Caco-2 (cell line): ENCODE measurements around the gene TSHZ2. TPM values are rescaled to one million over a fixed set of nuclear protein-coding genes. Genes with fewer than 3 reads are reported as not detected.
A peak's percentile ranks its signal among the peaks of the same experiment; 100 is the strongest.

Source experiments
- BruUV-seq: library from RNA; stranded (reverse); fragments of 400-500 nt; replicated peaks from 2 replicates; lab custom pipeline; 2021; lab: Mats Ljungman, UMichigan
- CTCF ChIA-PET: fragments of 300-600 bp; sonication (Branson Sonifier 250); formaldehyde crosslinking; loops from one replicate; lab custom pipeline; 2022; ENCODE audit warnings: antibody characterized with exemption; lab: Charles Lee
- POLR2A ChIA-PET: fragments of 300-600 bp; sonication (Branson Sonifier 250); formaldehyde crosslinking; loops from one replicate; lab custom pipeline; 2022; ENCODE audit warnings: antibody characterized with exemption; lab: Charles Lee
- DNase-seq, 2 experiments: peaks; one replicate each; pipeline versions ENCODE4 v3.0.0 to v3.0.0-alpha.2; 2020 to 2022
- H3K27me3 ChIP-seq: replicated peaks from 2 replicates; pipeline ENCODE4 v1.6.0; 2011; ENCODE audit warnings: low read length; ENCODE audit not compliant: control insufficient read depth, insufficient read depth
- H3K36me3 ChIP-seq: 2 replicates; pipeline ENCODE4 v1.5.1; 2011; ENCODE audit warnings: low read length; ENCODE audit not compliant: control insufficient read depth, insufficient read depth
- H3K4me1 ChIP-seq: fragments of 250-450 bp; sonication (Bioruptor Pico); 2 replicates; pipeline ENCODE4 v1.5.1; 2020; ENCODE audit warnings: mild to moderate bottlenecking
- H3K4me3 ChIP-seq: 2 replicates; pipeline ENCODE4 v1.5.1; 2011; ENCODE audit warnings: low read depth, mild to moderate bottlenecking, control low read depth, low read length
- H3K9me3 ChIP-seq: fragments of 250-450 bp; sonication (Bioruptor Pico); 2 replicates; pipeline ENCODE4 v1.5.1; 2020; ENCODE audit warnings: mild to moderate bottlenecking, moderate library complexity
- H3K27ac Mint-ChIP-seq: one replicate; pipeline ENCODE4 v1.8.0; 2022; ENCODE audit warnings: mixed read lengths; ENCODE audit not compliant: unreplicated experiment
- H3K27me3 Mint-ChIP-seq: one replicate; pipeline ENCODE4 v1.8.0; 2022; ENCODE audit warnings: mixed read lengths; ENCODE audit not compliant: insufficient read depth, unreplicated experiment
- H3K36me3 Mint-ChIP-seq: one replicate; pipeline ENCODE4 v1.8.0; 2022; ENCODE audit warnings: mild to moderate bottlenecking, mixed read lengths; ENCODE audit not compliant: insufficient read depth, unreplicated experiment
- H3K4me1 Mint-ChIP-seq: one replicate; pipeline ENCODE4 v1.8.0; 2022; ENCODE audit warnings: low read depth, mixed read lengths; ENCODE audit not compliant: unreplicated experiment
- H3K4me3 Mint-ChIP-seq: one replicate; pipeline ENCODE4 v1.8.0; 2022; ENCODE audit warnings: mild to moderate bottlenecking, moderate library complexity, mixed read lengths; ENCODE audit not compliant: unreplicated experiment
- H3K9me3 Mint-ChIP-seq: one replicate; pipeline ENCODE4 v1.8.0; 2022; ENCODE audit warnings: mixed read lengths; ENCODE audit not compliant: unreplicated experiment
- CTCF ChIP-seq, 2 experiments: fragments of 200-600 bp in 1 of 2; IDR thresholded peaks; 1 replicate in 1 of 2; 2 replicates in 1 of 2; pipeline versions ENCODE4 v1.5.1 to v1.8.0; 2011 to 2022; ENCODE audit warnings: antibody characterized with exemption in 1 of 2, control low read depth in 1 of 2, inconsistent platforms in 1 of 2, low read depth in 1 of 2, low read length in 1 of 2, mild to moderate bottlenecking in 1 of 2, moderate library complexity in 1 of 2; ENCODE audit not compliant: insufficient read depth in 1 of 2, severe bottlenecking in 1 of 2, unreplicated experiment in 1 of 2
- intact Hi-C: fragments of 100-400 bp; cut with micrococcal nuclease; formaldehyde crosslinking; loops from one replicate; pipeline ENCODE4 v1.10.0; 2022; ENCODE audit not compliant: unreplicated experiment
- total RNA-seq: library from RNA; stranded (reverse); gene quantifications from 2 replicates; pipeline ENCODE4 v1.2.3, GENCODE V29; 2022

The TSHZ2 gene
- total RNA-seq, 1 experiment from 2014 or later: 0.07 TPM

GRCh38 chr20:53335555-53335954 is 363.4 kb downstream of the TSHZ2 start:
- Mint-ChIP-seq H3K36me3 (no peaks in the 10 kb centered on the region), H3K27ac (no peak overlapping the region), H3K27me3 (no peaks in the 10 kb centered on the region), H3K9me3 (no peaks in the 10 kb centered on the region), H3K4me3 (no peak overlapping the region), H3K4me1 (peaks cover 23% of the 10 kb centered on the region)
- no TSS peak for BruUV-seq
- Histone ChIP-seq H3K9me3 (no peaks in the 10 kb centered on the region), H3K4me1 (peaks cover 10% of the 10 kb centered on the region; the same call in 1 of the 2 replicates), H3K27me3 (no peaks in the 10 kb centered on the region), H3K36me3 (no peaks in the 10 kb centered on the region), H3K4me3 (no peak overlapping the region)
- DNase-seq: no peak
- ChIA-PET CTCF (no interaction called here), POLR2A (no interaction called here)
- TF ChIP-seq CTCF (IDR thresholded peaks at IDR 0.05; ENCODE audit: insufficient read depth in 1 of 2, low read depth in 1 of 2, low read length in 1 of 2, severe bottlenecking in 1 of 2, unreplicated experiment in 1 of 2): no peak
- intact Hi-C loops: loop anchor here (10.0 kb wide), 1 partner anchor 209 kb away; no protein-coding TSS in a partner anchor

- H3K4me3 ChIP-seq: no peak overlapping the region
- Mint-ChIP-seq H3K27me3 (no peaks in the 10 kb centered on the region), H3K9me3 (no peaks in the 10 kb centered on the region), H3K4me3 (no peak overlapping the region), H3K36me3 (no peaks in the 10 kb centered on the region), H3K27ac (no peak overlapping the region), H3K4me1 (peaks cover 10% of the 10 kb centered on the region)
- intact Hi-C loops: loop anchor here (1.0 to 10.0 kb wide), 2 partner anchors 179 to 208 kb away; no protein-coding TSS in a partner anchor
- CTCF ChIA-PET: interaction anchor here (0.5 to 1.4 kb wide), 6 partner anchors 10 to 1024 kb away, joined by 3 to 11 read pairs (median 4); no protein-coding TSS in a partner anchor
- H3K9me3 ChIP-seq: no peaks in the 10 kb centered on the region
- POLR2A ChIA-PET: no interaction called here
- DNase-seq: peak in 1 of 2 experiments; percentile 38
- no peaks in the 10 kb centered on the region for H3K36me3 ChIP-seq
- no TSS peak for BruUV-seq
- TF ChIP-seq CTCF (IDR thresholded peaks at IDR 0.05; ENCODE audit: insufficient read depth in 1 of 2, low read depth in 1 of 2, low read length in 1 of 2, severe bottlenecking in 1 of 2, unreplicated experiment in 1 of 2): peak in 1 of 2 experiments; percentile 34
- H3K4me1 ChIP-seq: peaks cover 2% of the 10 kb centered on the region; the same call in 1 of the 2 replicates
- H3K27me3 ChIP-seq: no peaks in the 10 kb centered on the region
Observed at GRCh38 chr20:53336892-53337291, 364.7 kb downstream of the TSHZ2 start.

- H3K9me3 Mint-ChIP-seq: no peaks in the 10 kb centered on the region
- intact Hi-C loops: loop anchor here (1.0 to 10.0 kb wide), 2 partner anchors 179 to 207 kb away; no protein-coding TSS in a partner anchor
- H3K27ac Mint-ChIP-seq: no peak overlapping the region
- ChIA-PET POLR2A (no interaction called here), CTCF (interaction anchor here (0.5 to 1.4 kb wide), 6 partner anchors 11 to 1024 kb away, joined by 3 to 11 read pairs (median 4); no protein-coding TSS in a partner anchor)
- H3K4me1 ChIP-seq: no peaks in the 10 kb centered on the region
- no peaks in the 10 kb centered on the region for H3K36me3 Mint-ChIP-seq
- no peak for DNase-seq
- no peaks in the 10 kb centered on the region for H3K27me3 ChIP-seq
- no peak overlapping the region for H3K4me3 Mint-ChIP-seq
- no peaks in the 10 kb centered on the region for H3K27me3 Mint-ChIP-seq
- peaks cover 7% of the 10 kb centered on the region for H3K4me1 Mint-ChIP-seq
- no peak for TF ChIP-seq CTCF (IDR thresholded peaks at IDR 0.05; ENCODE audit: insufficient read depth in 1 of 2, low read depth in 1 of 2, low read length in 1 of 2, severe bottlenecking in 1 of 2, unreplicated experiment in 1 of 2)
- H3K9me3 ChIP-seq: no peaks in the 10 kb centered on the region
- BruUV-seq: no TSS peak
- H3K36me3 ChIP-seq: no peaks in the 10 kb centered on the region
- no peak overlapping the region for H3K4me3 ChIP-seq
Observed at GRCh38 chr20:53337390-53338101, 365.4 kb downstream of the TSHZ2 start.
